Endothelial cell of umbilical vein (primary cell): Measurements from ENCODE around the gene THY1. TPM values are rescaled to one million over a fixed set of nuclear protein-coding genes. Genes with fewer than 3 reads are reported as not detected.

Experiments used
- BruUV-seq: library from RNA; stranded (reverse); fragments of 400-500 nt; replicated peaks from 2 replicates; lab custom pipeline; 2021; lab: Mats Ljungman, UMichigan
- CTCF ChIA-PET: fragments of 300-600, 350-600 bp; sonication (Branson Sonifier 250); formaldehyde crosslinking; loops from one replicate; lab custom pipeline; 2021; ENCODE audit warnings: antibody characterized with exemption, inconsistent platforms; lab: Charles Lee
- POLR2A ChIA-PET: fragments of 300-600, 350-600 bp; sonication (Branson Sonifier 250); formaldehyde crosslinking; loops from one replicate; lab custom pipeline; 2021; ENCODE audit warnings: antibody characterized with exemption, inconsistent platforms; lab: Charles Lee
- DNase-seq: peaks from one replicate; pipeline ENCODE4 v3.0.0-alpha.2; 2011; ENCODE audit warnings: low read depth, low spot score
- FAIRE-seq: peaks from 2 replicates; lab custom pipeline; 2011; peaks lifted over from hg19 to GRCh38; lab: Jason Lieb, UNC
- H2AFZ ChIP-seq: 2 replicates; pipeline ENCODE4 v1.6.0; 2012; ENCODE audit warnings: low read depth, low read length, control low read depth, inconsistent platforms
- H3K27ac ChIP-seq: 2 replicates; pipeline ENCODE4 v1.5.1; 2011; ENCODE audit warnings: low read depth, mild to moderate bottlenecking, control low read depth, low read length, moderate library complexity; ENCODE audit not compliant: insufficient read depth
- H3K27me3 ChIP-seq, 2 experiments: 2 replicates each; pipeline versions ENCODE4 v1.6.0 to v1.6.1; 2011; ENCODE audit warnings: low read length in 2 of 2, mixed read lengths in 1 of 2; ENCODE audit not compliant: control insufficient read depth in 2 of 2, insufficient read depth in 2 of 2
- H3K36me3 ChIP-seq, 2 experiments: 2 replicates in 1 of 2; 3 replicates in 1 of 2; pipeline ENCODE4 v1.5.1; 2011; ENCODE audit warnings: low read length in 2 of 2, mild to moderate bottlenecking in 1 of 2, moderate library complexity in 1 of 2; ENCODE audit not compliant: control insufficient read depth in 2 of 2, insufficient read depth in 2 of 2; ENCODE audit errors: extremely low read depth in 1 of 2
- H3K4me1 ChIP-seq: 3 replicates; pipeline ENCODE4 v1.5.1; 2011; ENCODE audit warnings: mild to moderate bottlenecking, low read length; ENCODE audit not compliant: control insufficient read depth, insufficient read depth; ENCODE audit errors: extremely low read depth
- H3K4me2 ChIP-seq: 2 replicates; pipeline ENCODE4 v1.6.1; 2011; ENCODE audit warnings: low read length, control low read depth, mixed read lengths; ENCODE audit not compliant: insufficient read depth
- H3K4me3 ChIP-seq, 3 experiments: fragments of 200-600 bp in 1 of 3; sonication (generic), shearing (Covaris generic) in 1 of 3; replicated peaks in 1 of 3; 2 replicates each; pipeline ENCODE4 v1.5.1; 2011 to 2016; ENCODE audit warnings: control low read depth in 3 of 3, low read length in 3 of 3, mild to moderate bottlenecking in 2 of 3, inconsistent platforms in 1 of 3, low read depth in 1 of 3, moderate library complexity in 1 of 3; ENCODE audit not compliant: insufficient read depth in 1 of 3
- H3K79me2 ChIP-seq: 2 replicates; pipeline ENCODE4 v1.6.0; 2012; ENCODE audit warnings: low read length, inconsistent platforms; ENCODE audit not compliant: control insufficient read depth, insufficient read depth
- H3K9ac ChIP-seq: replicated peaks from 2 replicates; pipeline ENCODE3; 2011; ENCODE audit warnings: low read length, control low read depth; ENCODE audit not compliant: insufficient read depth; ENCODE audit errors: extremely low read depth
- H3K9me1 ChIP-seq: replicated peaks from 3 replicates; pipeline ENCODE4 v1.6.0; 2011; ENCODE audit warnings: mild to moderate bottlenecking, low read length; ENCODE audit not compliant: control insufficient read depth, insufficient read depth; ENCODE audit errors: extremely low read depth
- H3K9me3 ChIP-seq: replicated peaks from 2 replicates; pipeline ENCODE4 v1.5.1; 2012; ENCODE audit warnings: low read length, inconsistent platforms; ENCODE audit not compliant: control insufficient read depth, insufficient read depth
- H4K20me1 ChIP-seq: replicated peaks from 2 replicates; pipeline ENCODE3; 2011; ENCODE audit warnings: mild to moderate bottlenecking, low read length; ENCODE audit not compliant: control insufficient read depth, insufficient read depth; ENCODE audit errors: extremely low read depth
- CTCF ChIP-seq, 2 donors: IDR thresholded peaks; 1 replicate in 1 of 2; 2 replicates in 1 of 2; pipeline ENCODE4 v1.5.1; 2011; ENCODE audit warnings: low read length in 2 of 2, mild to moderate bottlenecking in 2 of 2, moderate library complexity in 2 of 2, control low read depth in 1 of 2, inconsistent platforms in 1 of 2, low read depth in 1 of 2; ENCODE audit not compliant: insufficient read depth in 1 of 2; ENCODE audit errors: extremely low read depth in 1 of 2
- EZH2 ChIP-seq: IDR thresholded peaks from 2 replicates; pipeline ENCODE4 v1.6.1; 2012; ENCODE audit warnings: borderline replicate concordance, low read depth, mild to moderate bottlenecking, moderate library complexity, low read length, inconsistent platforms; ENCODE audit not compliant: severe bottlenecking
- FOS ChIP-seq: IDR thresholded peaks from 2 replicates; pipeline ENCODE4 v1.6.1; 2011; ENCODE audit warnings: mild to moderate bottlenecking, low read length, moderate library complexity, borderline replicate concordance; ENCODE audit not compliant: insufficient read depth
- GATA2 ChIP-seq: IDR thresholded peaks from 2 replicates; pipeline ENCODE4 v1.7.0; 2011; ENCODE audit warnings: low read depth, mild to moderate bottlenecking, moderate library complexity, mixed read lengths, low read length; ENCODE audit not compliant: insufficient read length, insufficient read depth
- JUN ChIP-seq: IDR thresholded peaks from 2 replicates; pipeline ENCODE4 v1.6.1; 2011; ENCODE audit warnings: borderline replicate concordance, low read depth; ENCODE audit not compliant: insufficient read length, insufficient read depth
- MAX ChIP-seq: IDR thresholded peaks from 2 replicates; pipeline ENCODE4 v1.6.1; 2011; ENCODE audit not compliant: insufficient read depth, insufficient read length
- MYC ChIP-seq: IDR thresholded peaks from one replicate; pipeline ENCODE4 v1.6.1; 2011; ENCODE audit warnings: mild to moderate bottlenecking, low read depth, low read length
- POLR2A ChIP-seq: IDR thresholded peaks from 2 replicates; pipeline ENCODE4 v1.6.1; 2012; ENCODE audit warnings: low read depth, mild to moderate bottlenecking, control low read depth, low read length
- POLR2AphosphoS5 ChIP-seq: IDR thresholded peaks from 2 replicates; pipeline ENCODE4 v1.6.1; 2012; ENCODE audit warnings: low read depth, mild to moderate bottlenecking, control low read depth, low read length, moderate library complexity; ENCODE audit not compliant: insufficient read depth
- dilution Hi-C: fragments of 300-500 bp; cut with MboI; formaldehyde crosslinking; loops from one replicate; pipeline ENCODE4 v1.15.0; 2019; ENCODE audit warnings: low sequenced_read_pairs; ENCODE audit not compliant: extremely low pct_ligation_motif_present
- intact Hi-C: fragments of 100-400 bp; cut with micrococcal nuclease; formaldehyde crosslinking; loops from one replicate; pipeline ENCODE4 v1.10.0; 2022
- polyA plus RNA-seq, 4 experiments: library from polyadenylated mRNA; depleted of rRNA in 3 of 4; stranded (reverse) in 3 of 4; unstranded in 1 of 4; fragments of >200 nt; gene quantifications; 2 replicates each; pipeline versions ENCODE4 v1.2.1 to v1.2.3, GENCODE V29; 2011 to 2012; ENCODE audit warnings: missing spikeins in 1 of 4
- total RNA-seq: library from RNA; stranded (reverse); gene quantifications from 2 replicates; pipeline ENCODE4 v1.2.3, GENCODE V29; 2021

THY1 gene
- total and polyA plus RNA-seq, 2 donors (not counting 3 experiments of a cell fraction or from before 2014, with no cell fraction given), result 0.75 to 1.4 TPM

GRCh38 chr11:119370486-119371046, 52.4 kb downstream of the THY1 start:
- H3K79me2 ChIP-seq, result no peaks in the 10 kb centered on the region
- H3K27me3 ChIP-seq, result peaks cover 0 to 4% of the 10 kb centered on the region in 2 experiments
- H2AFZ ChIP-seq, result no peak overlapping the region
- no peak for DNase-seq
- ChIA-PET CTCF (interaction anchor here (0.9 to 11.7 kb wide), 6 partner anchors 9 to 50 kb away, joined by 3 to 154 read pairs (median 12); partner anchors contain the start of genes C1QTNF5 and USP2), POLR2A (no interaction called here)
- no peaks in the 10 kb centered on the region for H4K20me1 ChIP-seq
- BruUV-seq, result no TSS peak
- no peaks in the 10 kb centered on the region for H3K4me1 ChIP-seq
- TF ChIP-seq CTCF (IDR thresholded peaks at IDR 0.05; ENCODE audit: extremely low read depth in 1 of 2, insufficient read depth in 1 of 2, low read depth in 1 of 2, low read length in 2 of 2), result no peak
- TF ChIP-seq FOS, result no peak
- no peak for TF ChIP-seq EZH2
- TF ChIP-seq MAX, result no peak
- TF ChIP-seq MYC, result no peak
- no peak for TF ChIP-seq JUN
- no peak for TF ChIP-seq POLR2AphosphoS5
- TF ChIP-seq GATA2, result no peak
- TF ChIP-seq POLR2A, result no peak
- no peak for FAIRE-seq
- no peaks in the 10 kb centered on the region for H3K9me3 ChIP-seq
- H3K27ac ChIP-seq, result no peak overlapping the region
- dilution Hi-C loops, result no loop called here
- no peaks in the 10 kb centered on the region for H3K9me1 ChIP-seq
- no peak overlapping the region for H3K9ac ChIP-seq
- no peak overlapping the region for H3K4me3 ChIP-seq
- no peak overlapping the region for H3K4me2 ChIP-seq
- no peaks in the 10 kb centered on the region for H3K36me3 ChIP-seq
- intact Hi-C loops, result loop anchor here (5.0 kb wide), 1 partner anchor 163 kb away; the partner anchor contains the start of gene CBL
